IMR-90 (cell line): Measurements from ENCODE around the gene FAM124A. TPM values are rescaled to one million over a fixed set of nuclear protein-coding genes. Genes with fewer than 3 reads are reported as not detected.

Source experiments
- ATAC-seq: fragments of 200-7000 bp; cut with Tn5 transposase; 2 replicates; pipeline ENCODE4 v1.9.1; 2020; ENCODE audit warnings: low read depth, mild to moderate bottlenecking, moderate library complexity
- BruUV-seq: library from RNA; stranded (reverse); fragments of 400-500 nt; replicated peaks from 2 replicates; lab custom pipeline; 2021; lab: Mats Ljungman, UMichigan
- CTCF ChIA-PET: fragments of 300-600 bp; formaldehyde crosslinking; extraction: SDS; loops from one replicate; lab custom pipeline; 2021; ENCODE audit warnings: antibody characterized with exemption; lab: Yijun Ruan, JAX
- POLR2A ChIA-PET: fragments of 300-600 bp; sonication (Branson Sonifier 250); formaldehyde crosslinking; loops from one replicate; lab custom pipeline; 2022; ENCODE audit warnings: antibody characterized with exemption; ENCODE audit not compliant: unreplicated experiment; lab: Charles Lee
- DNase-seq: peaks from one replicate; pipeline ENCODE4 v3.0.0; 2013
- H2AFZ ChIP-seq: replicated peaks from 2 replicates; pipeline ENCODE3; 2013; ENCODE audit warnings: low read length, mild to moderate bottlenecking; ENCODE audit not compliant: poor library complexity
- H2AK5ac ChIP-seq: 2 replicates; pipeline ENCODE4 v1.6.1; 2013; ENCODE audit warnings: low read depth, low read length, inconsistent platforms
- H2AK9ac ChIP-seq: replicated peaks from 2 replicates; pipeline ENCODE3; 2013; ENCODE audit warnings: mild to moderate bottlenecking, low read depth, low read length, moderate library complexity; ENCODE audit not compliant: poor library complexity
- H2BK120ac ChIP-seq: 2 replicates; pipeline ENCODE4 v1.6.1; 2013; ENCODE audit warnings: low read depth, low read length, inconsistent platforms
- H2BK15ac ChIP-seq: 3 replicates; pipeline ENCODE4 v1.6.1; 2013; ENCODE audit warnings: low read depth, low read length, inconsistent platforms
- H2BK20ac ChIP-seq: 2 replicates; pipeline ENCODE4 v1.6.1; 2013; ENCODE audit warnings: low read depth, mild to moderate bottlenecking, inconsistent platforms, low read length, moderate library complexity
- H2BK5ac ChIP-seq: 2 replicates; pipeline ENCODE4 v1.6.1; 2013; ENCODE audit warnings: mild to moderate bottlenecking, low read depth, low read length, inconsistent platforms; ENCODE audit not compliant: poor library complexity, severe bottlenecking
- H3K14ac ChIP-seq: replicated peaks from 2 replicates; pipeline ENCODE4 v1.6.1; 2013; ENCODE audit warnings: low read depth, low read length, inconsistent platforms
- H3K18ac ChIP-seq: 2 replicates; pipeline ENCODE4 v1.6.1; 2013; ENCODE audit warnings: low read depth, low read length, control low read depth
- H3K23ac ChIP-seq: 2 replicates; pipeline ENCODE4 v1.6.1; 2013; ENCODE audit warnings: low read depth, low read length, inconsistent platforms
- H3K27ac ChIP-seq: 2 replicates; pipeline ENCODE4 v1.5.1; 2013; ENCODE audit warnings: mild to moderate bottlenecking, control low read depth, low read length; ENCODE audit not compliant: insufficient read depth
- H3K27me3 ChIP-seq: 2 replicates; pipeline ENCODE4 v1.6.1; 2013; ENCODE audit warnings: low read length; ENCODE audit not compliant: control insufficient read depth, insufficient read depth
- H3K36me3 ChIP-seq: 2 replicates; pipeline ENCODE4 v1.6.1; 2013; ENCODE audit warnings: low read length, mixed read lengths; ENCODE audit not compliant: control insufficient read depth, insufficient read depth
- H3K4ac ChIP-seq: 2 replicates; pipeline ENCODE4 v1.6.1; 2013; ENCODE audit warnings: low read depth, low read length, inconsistent platforms
- H3K4me1 ChIP-seq: 2 replicates; pipeline ENCODE4 v1.6.1; 2013; ENCODE audit warnings: low read length, mixed read lengths; ENCODE audit not compliant: control insufficient read depth, insufficient read depth
- H3K4me2 ChIP-seq: 2 replicates; pipeline ENCODE4 v1.6.1; 2013; ENCODE audit warnings: low read depth, mild to moderate bottlenecking, control low read depth, low read length, moderate library complexity
- H3K4me3 ChIP-seq: 2 replicates; pipeline ENCODE4 v1.5.1; 2013; ENCODE audit warnings: low read depth, mild to moderate bottlenecking, control low read depth, low read length, moderate library complexity; ENCODE audit not compliant: insufficient read depth
- H3K56ac ChIP-seq: 2 replicates; pipeline ENCODE4 v1.6.1; 2013; ENCODE audit warnings: low read length, inconsistent platforms; ENCODE audit not compliant: insufficient read depth; ENCODE audit errors: extremely low read depth
- H3K79me1 ChIP-seq, 2 experiments: 2 replicates each; pipeline ENCODE4 v1.6.1; 2013; ENCODE audit warnings: low read length in 2 of 2, inconsistent platforms in 1 of 2, low read depth in 1 of 2
- H3K9ac ChIP-seq: 2 replicates; pipeline ENCODE4 v1.6.1; 2013; ENCODE audit warnings: low read depth, low read length, control low read depth
- H3K9me1 ChIP-seq: 2 replicates; pipeline ENCODE4 v1.6.1; 2013; ENCODE audit warnings: low read length, inconsistent platforms; ENCODE audit not compliant: insufficient read depth
- H3K9me3 ChIP-seq: 2 replicates; pipeline ENCODE4 v1.6.1; 2013; ENCODE audit warnings: low read length; ENCODE audit not compliant: control insufficient read depth, insufficient read depth
- H4K20me1 ChIP-seq: 2 replicates; pipeline ENCODE4 v1.6.1; 2013; ENCODE audit warnings: low read length, inconsistent platforms; ENCODE audit not compliant: insufficient read depth
- H4K5ac ChIP-seq: 2 replicates; pipeline ENCODE4 v1.6.1; 2013; ENCODE audit warnings: mild to moderate bottlenecking, low read depth, low read length, control low read depth
- H4K8ac ChIP-seq, 2 experiments: 2 replicates each; pipeline ENCODE4 v1.6.1; 2013; ENCODE audit warnings: low read depth in 2 of 2, low read length in 2 of 2, control low read depth in 1 of 2, inconsistent platforms in 1 of 2
- H4K91ac ChIP-seq: 2 replicates; pipeline ENCODE4 v1.6.1; 2013; ENCODE audit warnings: low read depth, low read length, inconsistent platforms; ENCODE audit not compliant: insufficient read depth
- BHLHE40 ChIP-seq: fragments of 150-350 bp; IDR thresholded peaks from 2 replicates; pipeline ENCODE4 v1.6.1; 2016; ENCODE audit warnings: mild to moderate bottlenecking, low read depth, low read length
- CTCF ChIP-seq: conservative IDR thresholded peaks from 2 replicates; pipeline ENCODE4 v1.5.1; 2012; ENCODE audit warnings: mild to moderate bottlenecking, low read depth, low read length, improper control_type of control experiment
- ELK1 ChIP-seq: fragments of 150-350 bp; IDR thresholded peaks from 2 replicates; pipeline ENCODE4 v1.6.1; 2016; ENCODE audit warnings: low read depth, mild to moderate bottlenecking, low read length, moderate library complexity, borderline replicate concordance
- FOS ChIP-seq: fragments of 150-350 bp; IDR thresholded peaks from 2 replicates; pipeline ENCODE4 v1.6.1; 2016; ENCODE audit warnings: low read depth, low read length
- MAZ ChIP-seq: IDR thresholded peaks from 2 replicates; pipeline ENCODE4 v1.6.1; 2012; ENCODE audit warnings: low read depth, mild to moderate bottlenecking, low read length, improper control_type of control experiment, moderate library complexity, borderline replicate concordance
- MXI1 ChIP-seq: IDR thresholded peaks from 2 replicates; pipeline ENCODE4 v1.6.1; 2012; ENCODE audit warnings: low read depth, mild to moderate bottlenecking, low read length, moderate library complexity, borderline replicate concordance
- NFE2L2 ChIP-seq: fragments of 150-350 bp; IDR thresholded peaks from 2 replicates; pipeline ENCODE4 v1.6.1; 2016; ENCODE audit warnings: low read depth, mild to moderate bottlenecking, low read length
- RAD21 ChIP-seq: IDR thresholded peaks from 2 replicates; pipeline ENCODE4 v1.6.1; 2012; ENCODE audit warnings: low read length, improper control_type of control experiment
- RFX5 ChIP-seq: IDR thresholded peaks from 2 replicates; pipeline ENCODE4 v1.8.0; 2012; ENCODE audit warnings: low read depth, mild to moderate bottlenecking, low read length, moderate library complexity
- USF2 ChIP-seq: fragments of 150-350 bp; IDR thresholded peaks from 2 replicates; pipeline ENCODE4 v1.6.1; 2017; ENCODE audit warnings: mild to moderate bottlenecking, antibody characterized with exemption, low read length, low read depth
- WGBS, 2 experiments: methylation state at CpG; one replicate each; pipeline versions ENCODE4 v1.1.5 to v1.1.7; 2013; ENCODE audit warnings: missing lambda C conversion rate in 2 of 2; ENCODE audit not compliant: insufficient read length in 1 of 2; ENCODE audit errors: extremely low coverage in 2 of 2; 5-methylcytosine and 5-hydroxymethylcytosine counted together
- dilution Hi-C: fragments of 300-500 bp; cut with HindIII; formaldehyde crosslinking; loops from one replicate; pipeline ENCODE4 v1.14.3; 2018; ENCODE audit warnings: low sequenced_read_pairs; ENCODE audit not compliant: unreplicated experiment
- in situ Hi-C: fragments of 300-500 bp; cut with MboI; formaldehyde crosslinking; loops from 3 replicates; pipeline ENCODE4 v1.14.3; 2019; ENCODE audit warnings: low sequenced_read_pairs, inconsistent platforms, mixed read lengths
- intact Hi-C: fragments of 100-400 bp; cut with micrococcal nuclease; formaldehyde crosslinking; loops from 2 replicates; pipeline ENCODE4 v1.10.0; 2022
- polyA plus RNA-seq, 3 experiments: library from polyadenylated mRNA; depleted of rRNA; stranded (reverse); fragments of >200 nt; gene quantifications; 2 replicates each; pipeline ENCODE4 v1.2.3, GENCODE V29; 2012; ENCODE audit warnings: low replicate concordance in 1 of 3
- total RNA-seq: library from RNA; depleted of rRNA; stranded (reverse); fragments of >200 nt; gene quantifications from 2 replicates; pipeline ENCODE4 v1.2.3, GENCODE V29; 2012

Gene FAM124A
- total and polyA plus RNA-seq, 2 of the 4 experiments (the other 2 are of a cell fraction) = 0.03 TPM; not detected in 1

- Histone ChIP-seq H3K14ac (no peak overlapping the region), H3K9me1 (no peaks in the 10 kb centered on the region), H2AK5ac (no peak overlapping the region), H3K27me3 (peaks cover 33% of the 10 kb centered on the region), H3K4me1 (no peaks in the 10 kb centered on the region), H3K4me2 (no peak overlapping the region), H3K79me1 (no peaks in the 10 kb centered on the region), H3K27ac (no peak overlapping the region), H2BK5ac (no peak overlapping the region), H3K56ac (no peak overlapping the region), H2AFZ (no peak overlapping the region), H3K36me3 (no peaks in the 10 kb centered on the region), H3K23ac (no peak overlapping the region), H2BK15ac (no peak overlapping the region), H3K18ac (no peak overlapping the region), H4K91ac (no peak overlapping the region), H2AK9ac (no peak overlapping the region), H3K4me3 (no peak overlapping the region), H3K4ac (no peak overlapping the region), H2BK20ac (no peak overlapping the region), H4K5ac (no peak overlapping the region), H4K20me1 (no peaks in the 10 kb centered on the region), H2BK120ac (no peak overlapping the region), H3K9ac (no peak overlapping the region), H3K9me3 (no peaks in the 10 kb centered on the region), H4K8ac (no peak overlapping the region)
- WGBS, 2 experiments = no CpG with 5 or more reads among the region's 2 CpGs
- TF ChIP-seq MAZ (no peak), MXI1 (no peak), BHLHE40 (no peak), USF2 (no peak), CTCF (no peak), RFX5 (no peak), RAD21 (no peak), FOS (no peak), ELK1 (no peak), NFE2L2 (no peak)
- in situ Hi-C loops (no loop called here), dilution Hi-C loops (no loop called here), intact Hi-C loops (no loop called here)
- ATAC-seq (no peak), DNase-seq (no peak)
- ChIA-PET POLR2A (no interaction called here), CTCF (no interaction called here)
- BruUV-seq = no TSS peak
These were observed 9.4 kb upstream of the FAM124A start for GRCh38 chr13:51212758-51213157.
